DOHH2 (cell line): Measurements from ENCODE around the gene TBC1D26.
"Not testable (repeated sequence)": the region's sequence is repeated elsewhere in the genome, so short reads cannot be mapped to it uniquely, and the experiment has no call there.

Experiments
- H3F3A ChIP-seq: fragments of 200-600 bp; sonication (generic), shearing (Covaris generic); 2 replicates; pipeline ENCODE4 v1.6.0; 2016; ENCODE audit warnings: antibody characterized with exemption, mild to moderate bottlenecking; ENCODE audit not compliant: control insufficient read depth, insufficient read depth
- H3K27ac ChIP-seq: fragments of 200-600 bp; sonication (generic); 2 replicates; pipeline ENCODE4 v1.5.1; 2014; ENCODE audit warnings: low read depth, mild to moderate bottlenecking, low read length, moderate library complexity
- H3K27me3 ChIP-seq: fragments of 200-600 bp; sonication (generic); 2 replicates; pipeline ENCODE4 v1.6.1; 2014; ENCODE audit warnings: mild to moderate bottlenecking, low read length, mixed read lengths; ENCODE audit not compliant: control insufficient read depth
- H3K36me3 ChIP-seq: fragments of 200-600 bp; sonication (generic); 2 replicates; pipeline ENCODE4 v1.6.1; 2014; ENCODE audit warnings: mild to moderate bottlenecking, low read length, moderate library complexity, mixed read lengths; ENCODE audit not compliant: control insufficient read depth
- H3K4me1 ChIP-seq: fragments of 200-600 bp; sonication (generic); 2 replicates; pipeline ENCODE4 v1.6.1; 2014; ENCODE audit warnings: mild to moderate bottlenecking, low read length, mixed read lengths; ENCODE audit not compliant: control insufficient read depth
- H3K4me2 ChIP-seq: fragments of 200-600 bp; sonication (generic); 2 replicates; pipeline ENCODE4 v1.6.0; 2014; ENCODE audit warnings: mild to moderate bottlenecking, low read length, moderate library complexity
- H3K4me3 ChIP-seq: fragments of 200-600 bp; sonication (generic); 2 replicates; pipeline ENCODE4 v1.5.1; 2014; ENCODE audit warnings: mild to moderate bottlenecking, low read length, mixed read lengths
- H3K79me2 ChIP-seq: fragments of 200-600 bp; sonication (generic); 2 replicates; pipeline ENCODE4 v1.6.1; 2014; ENCODE audit warnings: mild to moderate bottlenecking, low read length, mixed read lengths; ENCODE audit not compliant: control insufficient read depth
- H3K9me2 ChIP-seq: fragments of 200-600 bp; sonication (generic); replicated peaks from 2 replicates; pipeline ENCODE4 v1.6.1; 2014; ENCODE audit warnings: mild to moderate bottlenecking, low read length, mixed read lengths; ENCODE audit not compliant: control insufficient read depth
- H3K9me3 ChIP-seq: fragments of 200-600 bp; sonication (generic); 2 replicates; pipeline ENCODE4 v1.6.1; 2014; ENCODE audit warnings: antibody characterized with exemption, low read length, mixed read lengths; ENCODE audit not compliant: control insufficient read depth, insufficient read depth
- H4K20me1 ChIP-seq: fragments of 200-600 bp; sonication (generic); 2 replicates; pipeline ENCODE4 v1.6.0; 2014; ENCODE audit warnings: low read depth, mild to moderate bottlenecking, antibody characterized with exemption, low read length, moderate library complexity; ENCODE audit not compliant: control insufficient read depth, insufficient read depth

Gene TBC1D26

DNA sequence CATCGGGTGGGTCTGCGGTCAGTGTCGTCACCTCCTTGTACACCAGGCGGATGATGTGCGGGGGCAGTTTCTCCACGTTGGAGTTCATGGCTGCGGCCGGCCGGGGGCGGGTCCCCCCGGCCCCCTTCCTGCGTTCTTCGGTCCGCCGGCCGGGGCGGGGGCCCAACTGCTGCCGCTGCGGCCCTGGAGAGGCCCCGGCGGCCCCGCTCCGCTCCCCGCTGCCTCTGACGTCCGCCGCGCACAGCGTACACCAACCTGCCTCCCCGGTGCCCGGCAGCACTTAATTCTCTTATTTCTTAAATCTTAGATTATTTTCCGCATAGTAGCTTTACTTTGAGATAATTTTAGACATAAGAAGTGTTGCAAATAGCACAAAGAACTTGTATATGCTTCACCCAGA is 27.3 kb upstream of the TBC1D26 start:
- not testable (repeated sequence) for H3K4me2 ChIP-seq, H3K79me2 ChIP-seq, H3K27me3 ChIP-seq, H4K20me1 ChIP-seq, H3K9me3 ChIP-seq, H3K27ac ChIP-seq, H3K4me1 ChIP-seq, H3F3A ChIP-seq, H3K4me3 ChIP-seq, H3K9me2 ChIP-seq
- H3K36me3 ChIP-seq = peaks cover 23% of the 10 kb centered on the region

DNA sequence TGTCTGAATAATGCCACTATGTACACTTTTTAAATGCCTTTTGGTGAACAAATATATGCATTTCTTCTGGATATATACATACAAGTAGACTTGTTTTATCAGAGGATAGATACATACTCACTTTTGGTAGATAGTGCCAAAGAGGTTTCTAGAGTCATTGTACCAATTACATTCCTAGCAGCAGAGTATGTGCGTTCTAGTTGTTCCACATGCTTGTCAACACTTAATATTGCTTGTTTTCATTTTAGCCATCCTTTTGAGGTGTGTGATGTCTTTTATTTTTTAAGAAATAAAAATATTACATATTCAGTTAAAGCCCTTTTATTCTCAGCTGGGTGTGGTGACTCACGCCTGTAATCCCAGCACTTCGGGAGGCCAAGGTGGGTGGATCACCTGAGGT is 23.2 kb upstream of the TBC1D26 start:
- not testable (repeated sequence) for H3K9me2 ChIP-seq, H3K4me2 ChIP-seq, H3K4me3 ChIP-seq, H3F3A ChIP-seq, H3K27me3 ChIP-seq, H3K9me3 ChIP-seq, H3K27ac ChIP-seq, H4K20me1 ChIP-seq, H3K79me2 ChIP-seq, H3K4me1 ChIP-seq
- peaks cover 23% of the 10 kb centered on the region for H3K36me3 ChIP-seq

DNA sequence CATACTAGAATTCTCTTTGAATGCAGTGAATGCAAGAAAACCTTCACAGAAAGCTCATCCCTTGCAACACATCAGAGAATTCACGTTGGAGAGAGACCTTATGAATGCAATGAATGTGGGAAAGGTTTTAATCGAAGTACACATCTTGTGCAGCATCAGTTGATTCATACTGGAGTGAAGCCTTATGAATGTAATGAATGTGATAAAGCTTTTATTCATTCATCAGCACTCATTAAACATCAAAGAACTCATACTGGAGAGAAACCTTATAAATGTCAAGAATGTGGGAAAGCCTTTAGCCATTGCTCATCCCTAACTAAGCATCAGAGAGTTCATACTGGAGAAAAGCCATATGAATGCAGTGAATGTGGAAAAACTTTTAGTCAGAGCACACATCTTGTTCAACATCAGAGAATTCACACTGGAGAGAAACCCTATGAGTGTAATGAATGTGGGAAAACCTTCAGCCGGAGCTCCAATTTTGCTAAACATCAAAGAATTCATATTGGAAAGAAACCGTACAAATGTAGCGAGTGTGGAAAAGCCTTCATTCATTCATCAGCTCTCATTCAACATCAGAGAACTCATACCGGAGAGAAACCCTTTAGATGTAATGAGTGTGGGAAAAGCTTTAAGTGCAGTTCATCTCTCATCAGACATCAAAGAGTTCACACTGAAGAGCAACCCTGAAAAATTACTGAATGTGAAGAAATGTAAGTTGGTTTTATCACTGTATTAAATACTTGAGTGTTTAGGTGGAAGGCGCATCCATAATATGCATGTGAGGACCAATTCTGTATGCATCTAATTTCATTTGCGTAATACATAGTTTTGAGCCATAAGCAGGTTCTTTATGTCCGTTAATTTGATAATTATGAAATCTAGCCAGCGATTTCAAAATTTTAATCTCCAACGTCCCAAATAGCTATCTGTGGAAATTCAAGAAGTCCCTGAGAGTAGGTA is 15.2 kb upstream of the TBC1D26 start:
- H3K27ac ChIP-seq, H3K79me2 ChIP-seq, H3K27me3 ChIP-seq, H3K4me2 ChIP-seq, H3F3A ChIP-seq, H3K4me1 ChIP-seq, H3K9me3 ChIP-seq, H3K36me3 ChIP-seq, H3K9me2 ChIP-seq, H3K4me3 ChIP-seq, H4K20me1 ChIP-seq: not testable (repeated sequence)

DNA sequence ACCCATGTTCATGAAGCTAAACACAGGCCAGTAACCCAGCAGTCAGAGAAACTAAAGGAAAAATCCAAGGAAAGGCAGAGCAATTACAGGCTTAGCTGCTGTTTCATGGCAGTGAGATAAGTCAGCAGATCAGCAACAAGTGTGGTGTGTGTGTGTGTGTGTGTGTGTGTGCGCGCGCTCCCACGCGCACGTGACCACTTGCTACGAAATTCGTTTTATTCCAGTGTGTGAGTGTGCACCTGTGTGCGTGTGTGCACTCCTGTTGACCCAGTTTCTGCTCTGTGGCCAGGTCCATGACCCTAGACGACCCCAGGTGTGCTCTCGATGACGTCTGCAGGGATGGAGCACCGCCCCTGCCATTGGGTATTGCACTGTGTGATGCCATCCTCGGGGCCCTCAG is 1.5 kb upstream of the TBC1D26 start:
- H3K27ac ChIP-seq, H3K4me1 ChIP-seq, H4K20me1 ChIP-seq, H3K36me3 ChIP-seq, H3K27me3 ChIP-seq, H3K9me2 ChIP-seq, H3K9me3 ChIP-seq, H3K4me3 ChIP-seq, H3K79me2 ChIP-seq, H3K4me2 ChIP-seq, H3F3A ChIP-seq: not testable (repeated sequence)

DNA sequence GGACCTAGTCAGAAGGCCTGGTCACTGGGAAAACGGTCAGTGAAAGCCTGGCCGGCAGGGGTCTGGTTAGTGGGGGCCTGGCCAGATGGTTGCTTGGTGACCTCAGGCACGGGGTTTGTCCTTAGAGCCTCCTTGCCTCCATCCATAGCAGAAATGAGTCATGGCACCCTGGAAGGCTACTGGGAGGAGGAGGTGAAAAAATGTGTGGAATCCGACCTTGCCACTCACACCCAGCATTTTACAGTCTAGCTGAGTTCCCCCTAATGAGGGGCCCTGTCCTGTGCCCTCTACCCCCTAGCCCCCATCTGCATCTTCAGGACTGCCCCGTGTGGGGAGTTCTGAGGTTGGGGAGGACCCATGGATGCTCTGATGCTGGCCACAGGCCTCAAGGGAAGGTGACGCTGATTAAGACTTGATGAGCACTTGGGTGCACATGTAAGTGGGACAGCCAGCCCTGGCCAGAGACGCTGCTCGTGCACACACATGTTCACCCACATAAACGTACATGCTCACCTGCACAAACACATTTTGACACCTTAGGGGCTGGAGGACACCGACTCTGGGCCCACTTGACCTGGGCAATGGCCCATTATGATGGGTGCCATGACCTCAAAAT is 1.2 kb downstream of the TBC1D26 start:
- H3K27me3 ChIP-seq, H4K20me1 ChIP-seq, H3K9me3 ChIP-seq, H3K79me2 ChIP-seq, H3K4me2 ChIP-seq, H3K27ac ChIP-seq, H3K9me2 ChIP-seq, H3K4me3 ChIP-seq, H3K36me3 ChIP-seq, H3F3A ChIP-seq, H3K4me1 ChIP-seq: not testable (repeated sequence)

DNA sequence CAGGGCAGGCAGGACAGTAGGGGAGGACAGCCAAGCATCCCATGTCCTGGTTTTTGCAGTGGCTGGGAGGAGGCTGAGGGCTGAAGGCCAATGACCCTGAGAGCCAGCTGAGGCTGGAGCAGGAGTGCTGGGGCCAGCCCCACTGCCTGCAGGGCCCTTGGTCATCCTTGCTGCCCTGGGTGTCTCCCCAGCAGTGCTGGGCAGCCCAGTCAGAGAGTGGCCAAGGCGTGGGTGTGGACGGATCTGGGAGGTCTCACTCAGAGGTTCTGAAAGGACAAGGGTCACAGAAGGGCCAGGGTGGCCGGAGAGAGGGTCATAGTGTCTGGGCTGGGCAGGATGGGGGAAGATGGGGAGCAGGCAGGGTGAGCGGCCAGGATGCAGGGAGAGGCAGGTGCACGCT is 4.5 kb downstream of the TBC1D26 start:
- not testable (repeated sequence) for H3K27me3 ChIP-seq, H3K36me3 ChIP-seq, H3K9me2 ChIP-seq, H4K20me1 ChIP-seq, H3K4me1 ChIP-seq, H3K4me3 ChIP-seq, H3K4me2 ChIP-seq, H3K9me3 ChIP-seq, H3F3A ChIP-seq, H3K27ac ChIP-seq, H3K79me2 ChIP-seq
